ENCODE measurements around the gene VTI1A.

Gene VTI1A

GRCh38 chr10:112548535-112549276 is 101.7 kb downstream of the VTI1A start:
- DNase-seq: no peak

- no peak for DNase-seq
These were observed 105.6 kb downstream of the VTI1A start for GRCh38 chr10:112552593-112553110.

- no peak for DNase-seq
These were observed 106.3 kb downstream of the VTI1A start for GRCh38 chr10:112553315-112553714.

- no peak for DNase-seq
These were observed 107.2 kb downstream of the VTI1A start for GRCh38 chr10:112554263-112554662.

GRCh38 chr10:112557197-112557596 is 110.2 kb downstream of the VTI1A start:
- no peak for DNase-seq

GRCh38 chr10:112558476-112559142 is 111.6 kb downstream of the VTI1A start:
- no peak for DNase-seq

- no peak for DNase-seq
These were observed 112.3 kb downstream of the VTI1A start for GRCh38 chr10:112559349-112559748.

- DNase-seq: no peak
These were observed 115.1 kb downstream of the VTI1A start for GRCh38 chr10:112562122-112562521.

- DNase-seq: peak; percentile 8
These were observed 116.0 kb downstream of the VTI1A start for GRCh38 chr10:112562809-112563663.

- DNase-seq: no peak
These were observed 117.3 kb downstream of the VTI1A start for GRCh38 chr10:112564337-112564736.

- DNase-seq: peak; percentile 76
These were observed 118.5 kb downstream of the VTI1A start for GRCh38 chr10:112565434-112566053.

- no peak for DNase-seq
These were observed 123.6 kb downstream of the VTI1A start for GRCh38 chr10:112570585-112570984.

- DNase-seq: no peak
These were observed 132.6 kb downstream of the VTI1A start for GRCh38 chr10:112579578-112579977.

GRCh38 chr10:112580267-112580666 is 133.3 kb downstream of the VTI1A start:
- no peak for DNase-seq

- no peak for DNase-seq
These were observed 134.9 kb downstream of the VTI1A start for GRCh38 chr10:112581921-112582320.

- no peak for DNase-seq
These were observed 136.4 kb downstream of the VTI1A start for GRCh38 chr10:112583236-112583939.

- peak; percentile 39 for DNase-seq
These were observed 137.3 kb downstream of the VTI1A start for GRCh38 chr10:112584276-112584675.

- DNase-seq: peak; percentile 31
These were observed 138.1 kb downstream of the VTI1A start for GRCh38 chr10:112585126-112585525.

- DNase-seq: peak; percentile 63
These were observed 138.9 kb downstream of the VTI1A start for GRCh38 chr10:112585960-112586359.

- peak; percentile 47 for DNase-seq
These were observed 140.7 kb downstream of the VTI1A start for GRCh38 chr10:112587729-112588128.

GRCh38 chr10:112588225-112588990 is 141.4 kb downstream of the VTI1A start:
- DNase-seq: peak; percentile 6
